HepG2 (cell line): Measurements from ENCODE around the gene PHOSPHO2. TPM values are rescaled to one million over a fixed set of nuclear protein-coding genes. Genes with fewer than 3 reads are reported as not detected.
A peak's percentile ranks its signal among the peaks of the same experiment; 100 is the strongest.

Source experiments
- ATAC-seq: fragments of 200-7000 bp; cut with Tn5 transposase; 3 replicates; pipeline ENCODE4 v1.9.1; 2020; ENCODE audit warnings: mild to moderate bottlenecking, moderate library complexity
- BruUV-seq: library from RNA; stranded (reverse); fragments of 400-500 nt; replicated peaks from 2 replicates; lab custom pipeline; 2021; lab: Mats Ljungman, UMichigan
- CTCF ChIA-PET: fragments of 300-600 bp; formaldehyde crosslinking; extraction: SDS; loops from one replicate; lab custom pipeline; 2021; ENCODE audit warnings: low total read pairs, inconsistent platforms, low intra/inter-chr PET ratio; lab: Yijun Ruan, JAX
- POLR2A ChIA-PET: fragments of 350-600 bp; sonication (Branson Sonifier 250); formaldehyde crosslinking; loops from one replicate; lab custom pipeline; 2020; ENCODE audit warnings: antibody characterized with exemption, inconsistent platforms; lab: Yijun Ruan, JAX
- DNase-seq: peaks from one replicate; pipeline ENCODE4 v3.0.0-alpha.2; 2015; ENCODE audit warnings: low spot score
- FAIRE-seq: peaks from 3 replicates; lab custom pipeline; 2011; peaks lifted over from hg19 to GRCh38; lab: Jason Lieb, UNC
- H2AFZ ChIP-seq: one replicate; pipeline ENCODE4 v1.6.1; 2011; ENCODE audit warnings: low read length, inconsistent platforms
- H3K27ac ChIP-seq: fragments of 300-600 bp; 3 replicates; pipeline ENCODE4 v1.8.0; 2011; ENCODE audit warnings: mixed run types, mild to moderate bottlenecking, mixed read lengths, low read length, inconsistent platforms; ENCODE audit not compliant: insufficient read depth; ENCODE audit errors: extremely low read length
- H3K27me3 ChIP-seq, 2 experiments: fragments of 200-600 bp in 1 of 2; 2 replicates in 1 of 2; 3 replicates in 1 of 2; pipeline versions ENCODE4 v1.6.0 to v1.8.0; 2011; ENCODE audit warnings: low read length in 2 of 2, mild to moderate bottlenecking in 2 of 2, moderate library complexity in 2 of 2, inconsistent platforms in 1 of 2; ENCODE audit not compliant: insufficient read depth in 2 of 2, control insufficient read depth in 1 of 2
- H3K36me3 ChIP-seq, 2 experiments: fragments of 200-600 bp in 1 of 2; replicated peaks in 1 of 2; 2 replicates in 1 of 2; 3 replicates in 1 of 2; pipeline versions ENCODE4 v1.5.1 to v1.8.0; 2011; ENCODE audit warnings: low read length in 2 of 2, inconsistent platforms in 1 of 2; ENCODE audit not compliant: insufficient read depth in 2 of 2, control insufficient read depth in 1 of 2
- H3K4me1 ChIP-seq: 2 replicates; pipeline ENCODE4 v1.5.1; 2012; ENCODE audit warnings: low read length, inconsistent platforms; ENCODE audit not compliant: insufficient read depth
- H3K4me2 ChIP-seq: 2 replicates; pipeline ENCODE4 v1.6.0; 2011; ENCODE audit warnings: low read depth, low read length, inconsistent platforms
- H3K4me3 ChIP-seq, 3 experiments: fragments of 200-600 bp in 1 of 3; sonication (generic), shearing (Covaris generic) in 1 of 3; replicated peaks in 1 of 3; 2 replicates each; pipeline ENCODE4 v1.5.1; 2011 to 2016; ENCODE audit warnings: low read length in 3 of 3, inconsistent platforms in 2 of 3, low read depth in 2 of 3, mild to moderate bottlenecking in 2 of 3, control low read depth in 1 of 3, mixed read lengths in 1 of 3; ENCODE audit not compliant: insufficient read depth in 1 of 3
- H3K79me2 ChIP-seq: one replicate; pipeline ENCODE4 v1.6.1; 2011; ENCODE audit warnings: low read length, inconsistent platforms; ENCODE audit not compliant: insufficient read depth
- H3K9ac ChIP-seq: 2 replicates; pipeline ENCODE4 v1.6.0; 2011; ENCODE audit warnings: mild to moderate bottlenecking, low read depth, low read length, inconsistent platforms; ENCODE audit not compliant: insufficient read depth
- H3K9me3 ChIP-seq: 2 replicates; pipeline ENCODE4 v1.5.1; 2012; ENCODE audit warnings: mild to moderate bottlenecking, low read length
- H4K20me1 ChIP-seq: 2 replicates; pipeline ENCODE4 v1.6.0; 2011; ENCODE audit warnings: inconsistent platforms, mild to moderate bottlenecking, low read length, moderate library complexity; ENCODE audit not compliant: insufficient read depth
- ARID5B ChIP-seq: IDR thresholded peaks from 2 replicates; pipeline ENCODE4 v1.4.0; 2020; ENCODE audit warnings: mild to moderate bottlenecking, missing genetic modification reagents
- CEBPB ChIP-seq: IDR thresholded peaks from 2 replicates; pipeline ENCODE4 v1.6.1; 2011; ENCODE audit warnings: low read depth, low read length, improper control_type of control experiment, borderline replicate concordance
- IKZF5 ChIP-seq: IDR thresholded peaks from 2 replicates; pipeline ENCODE4 v1.6.1; 2018; ENCODE audit warnings: missing genetic modification reagents, mild to moderate bottlenecking, missing compliant biosample characterization
- MEIS1 ChIP-seq: sonication (generic); formaldehyde crosslinking; IDR thresholded peaks from 2 replicates; pipeline ENCODE4 v1.9.0; 2021; ENCODE audit warnings: mild to moderate bottlenecking, missing genetic modification reagents, moderate library complexity, borderline replicate concordance
- RAD21 ChIP-seq: fragments of 450-650 bp; formaldehyde crosslinking; IDR thresholded peaks from 2 replicates; pipeline ENCODE4 v1.5.0; 2020; ENCODE audit warnings: mild to moderate bottlenecking
- RARA ChIP-seq: IDR thresholded peaks from 2 replicates; pipeline ENCODE4 v1.6.1; 2016; ENCODE audit warnings: missing genetic modification reagents, missing compliant biosample characterization
- REST ChIP-seq, 2 experiments: IDR thresholded peaks; 2 replicates each; pipeline ENCODE4 v1.6.1; 2011 to 2012; ENCODE audit warnings: low read length in 2 of 2, borderline replicate concordance in 1 of 2, low read depth in 1 of 2, mild to moderate bottlenecking in 1 of 2, moderate library complexity in 1 of 2
- RFX3 ChIP-seq: IDR thresholded peaks from 2 replicates; pipeline ENCODE4 v1.6.1; 2016; ENCODE audit warnings: missing biosample characterization, missing genetic modification reagents
- RXRB ChIP-seq: IDR thresholded peaks from 2 replicates; pipeline ENCODE4 v1.6.1; 2016; ENCODE audit warnings: borderline replicate concordance, missing genetic modification reagents, missing compliant biosample characterization
- SAP130 ChIP-seq: IDR thresholded peaks from 2 replicates; pipeline ENCODE4 v1.6.1; 2016; ENCODE audit warnings: low read depth
- STAG1 ChIP-seq: sonication (generic); formaldehyde crosslinking; IDR thresholded peaks from 2 replicates; pipeline ENCODE4 v1.4.0; 2020; ENCODE audit warnings: missing genetic modification reagents
- TEAD3 ChIP-seq: optimal IDR thresholded peaks from 2 replicates; pipeline ENCODE3; 2016; ENCODE audit warnings: borderline replicate concordance
- ZFAT ChIP-seq: sonication (generic); formaldehyde crosslinking; conservative IDR thresholded peaks from 2 replicates; pipeline ENCODE4 v1.8.1; 2023; ENCODE audit warnings: missing genetic modification reagents, inconsistent platforms
- ZNF558 ChIP-seq: sonication (generic); formaldehyde crosslinking; IDR thresholded peaks from 2 replicates; pipeline ENCODE4 v1.9.0; 2022; ENCODE audit warnings: mild to moderate bottlenecking, missing genetic modification reagents, borderline replicate concordance
- WGBS: methylation state at CpG from one replicate; pipeline ENCODE4 v1.1.6; 2017; ENCODE audit warnings: low lambda C conversion rate; 5-methylcytosine and 5-hydroxymethylcytosine counted together
- in situ Hi-C: cut with HindIII; loops from 2 replicates; pipeline ENCODE4 v1.10.0; 2017; ENCODE audit warnings: low pct_unique_long_range_greater_than_20kb; ENCODE audit not compliant: extremely low pct_ligation_motif_present
- intact Hi-C: fragments of 100-400 bp; cut with micrococcal nuclease; formaldehyde crosslinking; loops from one replicate; pipeline ENCODE4 v1.10.0; 2022; ENCODE audit not compliant: unreplicated experiment
- polyA plus RNA-seq, 8 experiments: library from polyadenylated mRNA; depleted of rRNA in 3 of 8; stranded (reverse) in 7 of 8; unstranded in 1 of 8; fragments of >200 nt; fragmentation: Illumina TruSeq in 4 of 8; extraction: Trizol in 4 of 8; gene quantifications; 2 replicates each; pipeline versions ENCODE4 v1.2.1 to v1.2.3, GENCODE V29; 2011 to 2016; ENCODE audit warnings: low read depth in 4 of 8, missing spikeins in 1 of 8, mixed read lengths in 1 of 8; ENCODE audit not compliant: insufficient read depth in 1 of 8
- total RNA-seq, 5 experiments: library from RNA; depleted of rRNA; stranded (reverse); fragments of >200 nt; fragmentation: Illumina TruSeq; extraction: Trizol; gene quantifications; 2 replicates each; pipeline ENCODE4 v1.2.3, GENCODE V29; 2016; ENCODE audit warnings: low read depth in 1 of 5

Gene PHOSPHO2
- total and polyA plus RNA-seq, 2 of the 13 experiments (the other 11 are each of a cell fraction or from before 2014, with no cell fraction given) = 6.1 to 11.4 TPM

GRCh38 chr2:169692718-169693117 is 1.6 kb upstream of the PHOSPHO2 start (continued):
- TF ChIP-seq REST (IDR thresholded peaks at IDR 0.05; ENCODE audit: borderline replicate concordance in 1 of 2, low read depth in 1 of 2, low read length in 2 of 2) (no peak), ZNF558 (no peak), RARA (no peak), ZFAT (CRISPR knock-in tag) (no peak)

GRCh38 chr2:169693360-169693759 is 909 bp upstream of the PHOSPHO2 start:
- Histone ChIP-seq H3K27me3 (no peaks in the 10 kb centered on the region; a peak in 1 of 5 replicates), H3K4me2 (peak overlapping the region; percentile 96), H3K27ac (peak overlapping the region; percentile 79), H3K79me2 (peaks cover 16% of the 10 kb centered on the region), H3K9me3 (no peaks in the 10 kb centered on the region), H3K36me3 (peaks cover 1 to 5% of the 10 kb centered on the region in 2 experiments; a peak in 1 of 5 replicates), H2AFZ (no peak overlapping the region), H3K4me3 (peak overlapping the region in 2 of 3 experiments; percentile 81 to 88; a peak in 3 of 6 replicates), H3K9ac (peak overlapping the region; percentile 93; the same call in 1 of the 2 replicates), H4K20me1 (no peaks in the 10 kb centered on the region), H3K4me1 (peaks cover 44% of the 10 kb centered on the region)
- CTCF ChIA-PET = interaction anchor here (0.6 kb wide), 1 partner anchor 40 kb away, joined by 3 read pairs; the partner anchor contains the start of gene KLHL23
- BruUV-seq = no TSS peak
- POLR2A ChIA-PET = interaction anchor here (1.1 to 2.6 kb wide), 3 partner anchors 9 to 35 kb away, joined by 3 to 19 read pairs (median 3); no protein-coding TSS in a partner anchor
- WGBS = 7% methylated on average over 4 of the region's 4 CpGs
- FAIRE-seq = peak; percentile 21
- ATAC-seq = peak; percentile 30
- in situ Hi-C loops (no loop called here), intact Hi-C loops (no loop called here)
- peak; percentile 52 for DNase-seq
- TF ChIP-seq ARID5B (CRISPR knock-in tag) = peak; percentile 34; the same call in 1 of the 2 replicates
- TF ChIP-seq RXRB (CRISPR knock-in tag) = peak; percentile 46; the same call in 1 of the 2 replicates
- 0 out of 2 replicates have a peak, but pooled peaks have one; percentile 38 for TF ChIP-seq CEBPB
- TF ChIP-seq TEAD3 (CRISPR knock-in tag) = peak; percentile 39
- TF ChIP-seq RFX3 (CRISPR knock-in tag) = peak; percentile 59
- peak; percentile 59 for TF ChIP-seq RAD21 (CRISPR knock-in tag)
- TF ChIP-seq STAG1 (CRISPR knock-in tag) = peak; percentile 91
- no peak for TF ChIP-seq IKZF5 (CRISPR knock-in tag)
- TF ChIP-seq SAP130 = peak; percentile 80
- no peak for TF ChIP-seq MEIS1 (CRISPR knock-in tag)
